IPS-20b (cell line): ENCODE results near the gene TMEM61.
A peak's percentile ranks its signal among the peaks of the same experiment; 100 is the strongest.

Experiments
- H3K27ac ChIP-seq: one replicate; pipeline ENCODE4 v1.5.1; 2013; ENCODE audit warnings: low read length
- H3K27me3 ChIP-seq: 2 replicates; pipeline ENCODE4 v1.6.1; 2013; ENCODE audit warnings: mild to moderate bottlenecking, low read length, inconsistent platforms; ENCODE audit not compliant: insufficient read depth
- H3K36me3 ChIP-seq: 2 replicates; pipeline ENCODE4 v1.6.1; 2013; ENCODE audit warnings: low read depth, mild to moderate bottlenecking, inconsistent platforms, low read length, moderate library complexity; ENCODE audit not compliant: insufficient read depth
- H3K4me1 ChIP-seq: 2 replicates; pipeline ENCODE4 v1.6.1; 2013; ENCODE audit warnings: mild to moderate bottlenecking, control low read depth, inconsistent platforms, low read length, moderate library complexity; ENCODE audit not compliant: insufficient read depth
- H3K4me3 ChIP-seq: 2 replicates; pipeline ENCODE4 v1.5.1; 2013; ENCODE audit warnings: mild to moderate bottlenecking, low read length, inconsistent platforms
- H3K9ac ChIP-seq: 2 replicates; pipeline ENCODE4 v1.6.1; 2013; ENCODE audit warnings: low read depth, mild to moderate bottlenecking, inconsistent platforms, low read length, moderate library complexity
- H3K9me3 ChIP-seq: 2 replicates; pipeline ENCODE4 v1.6.1; 2013; ENCODE audit warnings: mild to moderate bottlenecking, low read depth, low read length, inconsistent platforms; ENCODE audit not compliant: insufficient read depth

TMEM61 gene

GRCh38 chr1:54977533-54978297 is 2.7 kb upstream of the TMEM61 start:
- Histone ChIP-seq H3K4me1 (peaks cover 3% of the 10 kb centered on the region), H3K27ac (no peak overlapping the region), H3K9ac (no peak overlapping the region), H3K27me3 (peaks cover 48% of the 10 kb centered on the region), H3K36me3 (no peaks in the 10 kb centered on the region), H3K4me3 (no peak overlapping the region), H3K9me3 (no peaks in the 10 kb centered on the region)

DNA sequence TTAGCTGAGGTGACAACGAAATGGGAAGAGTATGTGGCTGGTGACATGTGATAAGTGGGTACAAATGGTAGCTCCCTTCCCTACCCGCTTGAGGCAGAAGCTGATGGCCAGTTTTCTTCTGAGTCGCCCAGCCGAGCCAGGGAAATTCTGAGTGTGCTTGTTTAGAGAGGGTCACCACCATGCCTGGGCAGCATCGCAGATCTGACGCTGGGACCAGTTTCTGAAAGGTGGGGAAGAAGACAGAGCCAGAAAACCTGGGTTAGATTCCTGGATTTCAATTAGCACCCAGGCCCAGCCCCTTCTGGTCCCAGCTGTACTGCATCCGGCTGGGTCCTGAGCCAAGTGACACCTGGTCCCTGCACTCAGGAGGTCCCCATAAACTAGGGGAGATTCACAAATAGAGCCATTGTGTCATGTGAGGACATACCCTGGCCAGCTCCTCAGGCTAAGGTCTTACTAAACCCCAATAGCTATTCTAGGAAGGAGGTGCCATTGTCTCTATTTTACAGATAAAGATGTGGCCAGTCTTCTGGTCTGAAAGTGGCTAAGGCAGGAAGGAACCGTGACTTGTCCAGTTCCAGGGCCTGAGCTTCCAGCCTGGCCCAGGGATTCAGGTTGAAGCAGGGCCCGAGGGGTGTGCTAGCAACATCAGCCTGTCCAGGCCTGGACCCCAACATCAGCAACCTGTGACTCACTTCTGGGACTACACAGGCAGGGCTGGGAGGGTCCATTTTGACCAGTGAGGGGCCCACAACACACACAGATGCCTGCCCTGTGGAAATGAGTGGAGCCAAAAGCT is 1.7 kb upstream of the TMEM61 start:
- peaks cover 48% of the 10 kb centered on the region for H3K27me3 ChIP-seq
- H3K4me3 ChIP-seq: no peak overlapping the region
- H3K36me3 ChIP-seq: no peaks in the 10 kb centered on the region
- no peak overlapping the region for H3K27ac ChIP-seq
- H3K4me1 ChIP-seq: peaks cover 6% of the 10 kb centered on the region
- no peaks in the 10 kb centered on the region for H3K9me3 ChIP-seq
- no peak overlapping the region for H3K9ac ChIP-seq

DNA sequence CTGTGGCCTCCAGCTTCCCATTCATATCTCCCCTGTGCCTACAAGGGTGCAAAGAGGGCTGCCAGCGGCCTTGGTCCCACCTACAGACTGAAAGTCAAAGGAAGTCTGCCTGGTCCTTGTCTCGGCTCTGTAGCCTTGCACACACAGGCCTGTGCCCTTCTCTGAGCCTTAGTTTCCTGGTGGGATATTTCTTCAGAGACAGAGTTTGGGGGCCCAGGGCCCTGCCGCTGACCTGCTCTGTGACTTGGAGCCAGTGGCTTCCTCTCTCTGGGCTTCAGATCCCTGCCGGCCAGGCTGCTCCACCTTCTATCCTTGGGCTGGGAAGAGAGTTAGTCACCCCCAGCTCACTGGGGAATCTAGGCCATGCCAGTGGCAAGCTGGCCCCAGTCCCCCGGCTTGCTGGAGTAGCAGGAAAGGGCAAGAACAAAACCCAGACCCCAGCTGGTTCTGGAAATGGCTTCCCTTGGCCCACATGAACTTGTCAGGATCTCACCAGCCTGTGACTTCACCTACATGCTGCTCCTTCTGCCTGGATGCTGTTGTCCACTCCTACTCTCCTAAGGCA is 1.0 kb upstream of the TMEM61 start:
- H3K4me1 ChIP-seq: peaks cover 6% of the 10 kb centered on the region
- H3K9me3 ChIP-seq: no peaks in the 10 kb centered on the region
- no peak overlapping the region for H3K9ac ChIP-seq
- no peaks in the 10 kb centered on the region for H3K36me3 ChIP-seq
- no peak overlapping the region for H3K27ac ChIP-seq
- peaks cover 48% of the 10 kb centered on the region for H3K27me3 ChIP-seq
- H3K4me3 ChIP-seq: no peak overlapping the region

DNA sequence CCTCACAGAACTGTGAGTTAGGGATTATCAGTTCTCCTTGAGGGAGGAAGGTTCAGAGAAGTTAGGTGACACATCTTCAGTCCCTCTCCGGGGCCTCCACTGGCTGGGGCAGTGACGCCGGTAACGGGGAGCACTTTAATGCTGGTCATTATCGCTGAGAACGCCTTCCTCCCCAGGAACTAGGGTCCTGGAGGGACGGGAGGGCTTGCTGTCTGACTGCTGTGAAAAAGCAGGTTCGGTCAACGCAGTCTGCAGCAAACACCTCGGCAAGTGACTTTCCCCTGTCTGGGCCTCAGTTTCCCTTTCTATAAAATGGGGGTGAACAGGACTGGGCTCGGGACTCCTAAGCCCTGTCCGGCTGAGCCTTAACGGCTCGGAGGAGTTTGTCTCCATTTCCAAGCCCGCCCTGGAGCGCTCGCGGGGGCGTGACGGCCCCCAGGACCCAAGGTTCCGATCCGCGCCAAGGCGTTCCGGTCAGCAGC is 341 bp upstream of the TMEM61 start:
- no peaks in the 10 kb centered on the region for H3K36me3 ChIP-seq
- H3K4me3 ChIP-seq: peak overlapping the region; percentile 60; the same call in 1 of the 2 replicates
- peaks cover 48% of the 10 kb centered on the region for H3K27me3 ChIP-seq
- H3K9me3 ChIP-seq: no peaks in the 10 kb centered on the region
- H3K4me1 ChIP-seq: peaks cover 6% of the 10 kb centered on the region
- no peak overlapping the region for H3K27ac ChIP-seq
- no peak overlapping the region for H3K9ac ChIP-seq

- no peaks in the 10 kb centered on the region for H3K36me3 ChIP-seq
- H3K27me3 ChIP-seq: peaks cover 48% of the 10 kb centered on the region
- H3K27ac ChIP-seq: no peak overlapping the region
- no peaks in the 10 kb centered on the region for H3K9me3 ChIP-seq
- no peak overlapping the region for H3K9ac ChIP-seq
- H3K4me1 ChIP-seq: peaks cover 6% of the 10 kb centered on the region
- no peak overlapping the region for H3K4me3 ChIP-seq
Measured at GRCh38 chr1:54981466-54981865, 1.0 kb downstream of the TMEM61 start.

GRCh38 chr1:54982739-54983138 is 2.3 kb downstream of the TMEM61 start:
- no peak overlapping the region for H3K9ac ChIP-seq
- no peaks in the 10 kb centered on the region for H3K36me3 ChIP-seq
- peaks cover 48% of the 10 kb centered on the region for H3K27me3 ChIP-seq
- no peak overlapping the region for H3K27ac ChIP-seq
- peaks cover 6% of the 10 kb centered on the region for H3K4me1 ChIP-seq
- H3K4me3 ChIP-seq: no peak overlapping the region
- H3K9me3 ChIP-seq: no peaks in the 10 kb centered on the region

- H3K27ac ChIP-seq: no peak overlapping the region
Measured at GRCh38 chr1:54984131-54984842, 3.9 kb downstream of the TMEM61 start.

DNA sequence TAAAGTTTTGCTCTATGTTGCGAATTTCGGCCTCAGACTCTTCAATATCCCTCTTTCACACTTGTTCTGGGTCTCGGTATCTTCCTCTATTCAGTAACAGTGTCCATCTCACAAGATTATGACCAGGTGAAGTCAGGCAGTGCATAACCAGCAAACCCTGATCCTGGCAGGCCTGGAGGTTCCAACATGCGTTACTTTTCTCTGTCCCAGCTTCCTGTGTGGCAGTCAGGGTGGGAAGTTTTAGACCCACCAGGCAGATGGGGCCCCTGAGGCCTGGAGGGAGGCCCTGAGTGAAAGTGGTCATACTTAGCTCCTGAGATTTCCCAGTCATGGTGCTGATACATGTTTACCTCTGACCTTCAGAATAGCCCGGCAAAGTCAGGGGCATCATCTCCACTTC is 5.1 kb downstream of the TMEM61 start:
- Histone ChIP-seq H3K4me1 (peaks cover 3% of the 10 kb centered on the region; the same call in 1 of the 2 replicates), H3K27ac (no peak overlapping the region), H3K9ac (no peak overlapping the region), H3K36me3 (no peaks in the 10 kb centered on the region), H3K4me3 (no peak overlapping the region), H3K27me3 (peaks cover 19% of the 10 kb centered on the region), H3K9me3 (no peaks in the 10 kb centered on the region)

More at GRCh38 chr1:54984131-54984842, 3.9 kb downstream of the TMEM61 start:
- Histone ChIP-seq H3K36me3 (no peaks in the 10 kb centered on the region), H3K4me3 (no peak overlapping the region), H3K4me1 (peaks cover 3% of the 10 kb centered on the region; the same call in 1 of the 2 replicates), H3K9me3 (no peaks in the 10 kb centered on the region), H3K9ac (no peak overlapping the region), H3K27me3 (peaks cover 32% of the 10 kb centered on the region)

DNA sequence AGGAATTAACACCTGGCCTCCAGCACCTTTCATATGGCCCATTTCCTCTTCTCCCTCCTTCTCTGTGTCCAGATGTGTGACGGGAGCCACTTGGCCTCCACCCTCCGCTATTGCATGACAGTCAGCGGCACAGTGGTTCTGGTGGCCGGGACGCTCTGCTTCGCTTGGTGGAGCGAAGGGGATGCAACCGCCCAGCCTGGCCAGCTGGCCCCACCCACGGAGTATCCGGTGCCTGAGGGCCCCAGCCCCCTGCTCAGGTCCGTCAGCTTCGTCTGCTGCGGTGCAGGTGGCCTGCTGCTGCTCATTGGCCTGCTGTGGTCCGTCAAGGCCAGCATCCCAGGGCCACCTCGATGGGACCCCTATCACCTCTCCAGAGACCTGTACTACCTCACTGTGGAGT is 5.6 kb downstream of the TMEM61 start:
- peaks cover 3% of the 10 kb centered on the region; the same call in 1 of the 2 replicates for H3K4me1 ChIP-seq
- no peak overlapping the region for H3K9ac ChIP-seq
- H3K9me3 ChIP-seq: no peaks in the 10 kb centered on the region

GRCh38 chr1:54986533-54986932 is 6.1 kb downstream of the TMEM61 start:
- H3K27ac ChIP-seq: no peak overlapping the region
- H3K4me1 ChIP-seq: peaks cover 3% of the 10 kb centered on the region; the same call in 1 of the 2 replicates
- no peak overlapping the region for H3K9ac ChIP-seq
- H3K36me3 ChIP-seq: no peaks in the 10 kb centered on the region
- H3K4me3 ChIP-seq: no peak overlapping the region
- peaks cover 10% of the 10 kb centered on the region for H3K27me3 ChIP-seq
- H3K9me3 ChIP-seq: no peaks in the 10 kb centered on the region

More for the DNA sequence above, 5.6 kb downstream of the TMEM61 start:
- Histone ChIP-seq H3K27ac (no peak overlapping the region), H3K4me3 (no peak overlapping the region), H3K27me3 (peaks cover 15% of the 10 kb centered on the region), H3K36me3 (no peaks in the 10 kb centered on the region)

DNA sequence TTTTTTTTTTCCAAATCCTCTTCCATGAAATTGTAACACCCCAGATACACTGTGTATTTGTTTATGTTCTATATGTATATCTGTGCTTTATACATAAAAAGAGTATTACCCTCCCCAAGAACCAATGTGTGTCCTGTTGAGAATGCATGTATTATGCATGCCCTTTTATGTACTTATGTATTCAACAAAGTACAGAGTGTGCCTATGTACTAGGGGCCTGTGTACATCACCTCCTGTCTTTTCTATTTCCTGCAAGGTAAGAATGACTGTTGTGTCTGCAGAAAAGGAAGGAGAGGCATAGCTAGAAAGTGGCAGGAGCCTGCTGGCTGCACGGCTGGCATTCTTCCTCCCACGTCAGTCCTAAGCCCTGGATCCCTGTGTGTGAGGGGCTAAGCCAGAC is 7.0 kb downstream of the TMEM61 start:
- Histone ChIP-seq H3K9ac (no peak overlapping the region), H3K27me3 (peaks cover under 1% of the 10 kb centered on the region; the same call in 1 of the 2 replicates), H3K4me1 (peaks cover 3% of the 10 kb centered on the region; the same call in 1 of the 2 replicates), H3K36me3 (no peaks in the 10 kb centered on the region), H3K9me3 (no peaks in the 10 kb centered on the region), H3K4me3 (no peak overlapping the region), H3K27ac (no peak overlapping the region)
